ENCODE results near the gene ADAMTS19.

GRCh38 chr5:129653442-129653841, 193.3 kb downstream of the ADAMTS19 start:
- TF ChIP-seq CTCF (IDR thresholded peaks at IDR 0.05; ENCODE audit: low read length) (no peak), EZH2 (IDR thresholded peaks at IDR 0.05; ENCODE audit: borderline replicate concordance, low read length) (no peak)

Measured in OCI-LY1 (cell line).